Activated T-cell treated with anti-CD3 and anti-CD28 coated beads, Interleukin-2, amount 50 U/mL, for 24 hours (primary cell): ENCODE measurements around the gene FSTL3.
"Not testable (repeated sequence)": the region's sequence is repeated elsewhere in the genome, so short reads cannot be mapped to it uniquely, and the experiment has no call there.

Experiments used
- DNase-seq: peaks from one replicate; pipeline ENCODE4 v3.0.0-alpha.2; 2020
- H3K27ac Mint-ChIP-seq: 2 replicates; pipeline ENCODE4 v1.8.0; 2020; ENCODE audit warnings: mild to moderate bottlenecking, mixed read lengths
- H3K27me3 Mint-ChIP-seq: 2 replicates; pipeline ENCODE4 v1.8.0; 2020; ENCODE audit warnings: mixed read lengths
- H3K36me3 Mint-ChIP-seq: 2 replicates; pipeline ENCODE4 v1.8.0; 2020; ENCODE audit warnings: low read depth, mixed read lengths
- H3K4me1 Mint-ChIP-seq: 2 replicates; pipeline ENCODE4 v1.8.0; 2020; ENCODE audit warnings: low read depth, mixed read lengths
- H3K4me3 Mint-ChIP-seq: 2 replicates; pipeline ENCODE4 v1.8.0; 2020; ENCODE audit warnings: mild to moderate bottlenecking, moderate library complexity, mixed read lengths
- H3K9me3 Mint-ChIP-seq: 2 replicates; pipeline ENCODE4 v1.8.0; 2020; ENCODE audit warnings: mixed read lengths

Gene FSTL3

DNA sequence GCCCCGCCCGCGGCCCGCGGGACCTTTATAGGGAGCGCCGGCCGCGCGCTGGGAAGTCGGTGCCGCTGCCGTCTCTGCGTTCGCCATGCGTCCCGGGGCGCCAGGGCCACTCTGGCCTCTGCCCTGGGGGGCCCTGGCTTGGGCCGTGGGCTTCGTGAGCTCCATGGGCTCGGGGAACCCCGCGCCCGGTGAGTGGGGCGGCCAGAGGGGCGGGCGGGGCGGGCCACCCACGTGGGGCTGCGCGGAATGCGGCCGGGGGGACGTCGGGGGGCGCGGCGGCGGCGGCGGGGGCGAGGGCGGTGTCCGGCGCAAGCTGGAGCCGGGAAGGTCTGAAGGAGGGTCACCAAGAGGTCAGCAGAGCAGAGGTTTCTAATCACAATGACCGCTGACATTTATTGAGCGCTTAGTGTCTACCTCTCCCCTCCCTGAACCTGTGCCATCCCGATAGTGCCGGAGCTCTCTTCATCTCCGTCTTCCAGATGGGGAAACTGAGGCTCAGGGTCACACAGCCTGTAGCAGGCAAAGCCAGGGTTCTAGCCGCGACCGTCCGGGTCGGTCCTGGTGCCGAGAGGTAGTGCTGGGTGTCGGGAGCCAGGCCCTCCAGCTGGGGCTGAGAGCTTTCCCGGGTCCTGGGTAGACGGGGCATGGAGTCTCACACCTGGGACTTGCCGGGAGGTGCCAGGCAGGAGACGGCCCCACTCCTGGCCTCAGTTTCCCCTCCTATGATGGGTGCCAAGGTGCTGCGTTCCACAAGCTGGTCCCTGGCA lies at the start of gene FSTL3:
FSTL3 (plus strand) TSS at position 54 of the 767 bp plus-strand sequence; CDS start at position 86, 32 bp downstream.
- Mint-ChIP-seq H3K4me1 (peaks cover 16% of the 10 kb centered on the region), H3K27me3 (peaks cover 32% of the 10 kb centered on the region), H3K36me3 (no peaks in the 10 kb centered on the region), H3K9me3 (no peaks in the 10 kb centered on the region), H3K27ac (peak within 1 kb of the TSS; percentile 7), H3K4me3 (no peak within 1 kb of the TSS)
- no peak for DNase-seq

DNA sequence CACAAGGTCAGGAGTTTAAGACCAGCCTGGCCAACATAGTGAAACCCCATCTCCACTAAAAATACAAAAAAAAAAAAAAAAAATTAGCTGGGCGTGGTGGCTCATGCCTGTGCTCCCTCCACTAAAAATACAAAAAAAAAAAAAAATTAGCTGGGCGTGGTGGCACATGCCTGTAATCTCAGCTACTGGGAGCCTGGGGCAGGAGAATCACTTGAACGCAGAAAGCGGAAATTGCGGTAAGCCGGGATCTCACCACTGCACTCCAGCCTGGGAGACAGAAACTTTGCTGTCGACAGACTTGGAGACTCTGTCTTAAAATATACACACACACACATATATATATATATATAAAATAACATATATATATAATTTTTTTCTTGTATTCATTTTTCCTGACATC lies 49.6 kb upstream of the FSTL3 start:
- H3K27ac Mint-ChIP-seq, DNase-seq, H3K27me3 Mint-ChIP-seq, H3K4me3 Mint-ChIP-seq, H3K9me3 Mint-ChIP-seq: not testable (repeated sequence)
- peaks cover 17% of the 10 kb centered on the region for H3K4me1 Mint-ChIP-seq
- H3K36me3 Mint-ChIP-seq, result peaks cover 78% of the 10 kb centered on the region

DNA sequence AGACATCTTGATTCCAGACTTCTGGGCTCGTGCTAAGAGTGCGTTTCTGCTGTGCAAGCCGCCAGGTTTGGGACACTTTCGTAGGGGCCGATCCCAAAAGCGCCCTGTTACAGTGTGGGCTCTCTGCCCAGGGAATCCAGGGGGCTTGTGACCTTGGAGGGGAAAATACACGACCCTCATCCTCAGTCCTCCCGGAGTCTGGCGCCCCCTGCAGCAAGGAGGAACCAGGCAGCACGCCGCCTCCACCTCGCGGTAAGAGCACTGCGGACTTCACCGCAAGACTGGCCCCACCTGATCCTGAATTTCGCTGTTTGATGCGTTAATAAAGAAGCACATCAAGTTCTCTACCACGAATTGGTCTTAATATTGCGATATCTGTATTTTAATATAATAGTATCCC lies 48.0 kb upstream of the FSTL3 start:
- H3K36me3 Mint-ChIP-seq, result peaks cover 85% of the 10 kb centered on the region
- no peak for DNase-seq
- H3K4me1 Mint-ChIP-seq, result peaks cover 28% of the 10 kb centered on the region
- H3K27ac Mint-ChIP-seq, result no peak overlapping the region
- no peaks in the 10 kb centered on the region for H3K27me3 Mint-ChIP-seq
- no peak overlapping the region for H3K4me3 Mint-ChIP-seq
- H3K9me3 Mint-ChIP-seq, result no peaks in the 10 kb centered on the region

DNA sequence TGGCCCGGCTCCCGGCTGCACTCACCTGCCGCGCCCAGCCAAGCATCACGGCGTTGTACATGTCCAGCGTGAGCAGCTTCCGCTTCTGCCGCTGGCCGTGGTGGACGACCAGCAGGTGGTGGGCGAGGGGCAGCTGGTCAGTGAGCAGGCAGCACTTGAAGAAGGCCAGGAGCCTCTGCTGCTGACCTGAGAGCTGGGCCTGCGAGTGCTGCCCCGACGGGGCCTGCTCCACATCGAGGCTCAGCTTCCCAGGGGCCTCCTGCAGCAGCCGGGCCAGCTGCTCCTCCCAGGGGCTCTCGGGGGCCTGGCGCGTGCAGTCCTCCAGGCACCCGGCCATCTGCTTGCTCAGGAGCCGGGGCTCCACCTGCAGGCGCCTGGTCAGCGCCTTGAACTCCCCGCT lies 46.7 kb upstream of the FSTL3 start:
- peaks cover 37% of the 10 kb centered on the region for H3K4me1 Mint-ChIP-seq
- not testable (repeated sequence) for H3K27ac Mint-ChIP-seq, H3K4me3 Mint-ChIP-seq

DNA sequence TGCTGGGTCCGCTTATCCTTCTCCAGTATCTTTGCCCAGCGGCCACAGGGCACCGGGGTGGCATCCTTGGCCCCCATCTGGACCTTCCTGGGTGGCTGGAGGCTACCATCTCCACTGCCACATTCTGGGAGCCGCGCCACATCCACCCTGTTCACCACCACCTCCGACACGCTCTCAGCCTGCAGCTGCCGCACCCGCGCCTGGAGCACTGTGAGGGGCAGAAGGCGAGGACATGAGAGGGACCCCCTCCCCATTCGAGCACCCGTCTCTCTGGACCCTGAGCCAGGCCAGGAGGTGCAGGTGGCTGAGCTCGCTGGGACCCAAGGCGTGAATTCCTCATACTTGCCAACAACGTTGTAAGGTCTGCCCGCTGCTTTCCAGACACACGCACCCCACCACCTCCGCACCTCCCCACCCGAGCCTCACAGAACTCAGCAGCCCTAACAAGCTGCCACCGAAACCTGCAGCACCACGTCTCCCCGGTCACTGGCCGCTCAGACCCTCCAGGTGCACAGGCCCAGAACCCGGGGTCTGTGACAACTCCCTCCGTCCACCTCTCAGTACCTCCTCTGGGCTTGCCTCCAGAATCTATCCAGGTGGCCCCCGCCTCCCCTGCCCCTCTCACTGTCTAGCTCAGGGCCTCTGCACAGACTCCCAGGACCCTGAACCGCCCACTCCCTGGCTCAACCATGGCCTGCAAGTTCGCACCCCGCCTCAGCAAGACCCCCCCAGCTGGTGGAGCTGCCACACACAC lies 46.1 kb upstream of the FSTL3 start:
- Mint-ChIP-seq H3K4me3 (peak overlapping the region; percentile 97), H3K4me1 (peaks cover 37% of the 10 kb centered on the region), H3K9me3 (no peaks in the 10 kb centered on the region), H3K27me3 (no peaks in the 10 kb centered on the region), H3K36me3 (peaks cover 70% of the 10 kb centered on the region), H3K27ac (no peak overlapping the region)
- DNase-seq, result no peak

More for the DNA sequence above, 46.7 kb upstream of the FSTL3 start:
- peaks cover 75% of the 10 kb centered on the region for H3K36me3 Mint-ChIP-seq
- H3K27me3 Mint-ChIP-seq, DNase-seq, H3K9me3 Mint-ChIP-seq: not testable (repeated sequence)

DNA sequence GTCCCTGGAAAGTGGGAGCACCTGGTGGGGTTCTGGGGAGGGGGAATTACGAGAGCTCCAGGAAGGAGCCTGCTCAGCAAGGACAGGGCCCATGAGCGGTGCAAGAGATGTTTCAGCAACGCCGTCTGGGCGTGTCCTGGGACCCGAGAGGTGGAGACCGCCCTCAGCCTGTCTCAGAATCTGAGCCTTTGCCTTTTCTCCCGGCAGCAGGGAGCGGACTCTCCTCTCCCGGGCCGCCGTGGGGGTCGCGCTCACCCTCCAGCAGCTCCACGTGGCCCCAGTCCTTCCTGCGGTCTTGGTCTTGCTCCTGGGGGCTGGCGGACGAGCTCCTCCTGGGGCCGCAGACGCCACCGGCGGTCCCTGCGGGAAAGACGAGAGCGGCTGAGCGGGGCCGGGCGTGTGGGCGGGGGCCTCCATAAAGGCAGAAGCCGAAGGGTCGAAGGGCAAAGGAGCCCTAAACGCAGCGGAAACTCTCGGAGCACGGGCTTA lies 43.6 kb upstream of the FSTL3 start:
- peaks cover 51% of the 10 kb centered on the region for H3K36me3 Mint-ChIP-seq
- peak; percentile 74 for DNase-seq
- peak overlapping the region; percentile 96 for H3K27ac Mint-ChIP-seq
- H3K9me3 Mint-ChIP-seq, result no peaks in the 10 kb centered on the region
- H3K4me3 Mint-ChIP-seq, result peak overlapping the region; percentile 97
- H3K4me1 Mint-ChIP-seq, result peaks cover 37% of the 10 kb centered on the region
- H3K27me3 Mint-ChIP-seq, result no peaks in the 10 kb centered on the region

DNA sequence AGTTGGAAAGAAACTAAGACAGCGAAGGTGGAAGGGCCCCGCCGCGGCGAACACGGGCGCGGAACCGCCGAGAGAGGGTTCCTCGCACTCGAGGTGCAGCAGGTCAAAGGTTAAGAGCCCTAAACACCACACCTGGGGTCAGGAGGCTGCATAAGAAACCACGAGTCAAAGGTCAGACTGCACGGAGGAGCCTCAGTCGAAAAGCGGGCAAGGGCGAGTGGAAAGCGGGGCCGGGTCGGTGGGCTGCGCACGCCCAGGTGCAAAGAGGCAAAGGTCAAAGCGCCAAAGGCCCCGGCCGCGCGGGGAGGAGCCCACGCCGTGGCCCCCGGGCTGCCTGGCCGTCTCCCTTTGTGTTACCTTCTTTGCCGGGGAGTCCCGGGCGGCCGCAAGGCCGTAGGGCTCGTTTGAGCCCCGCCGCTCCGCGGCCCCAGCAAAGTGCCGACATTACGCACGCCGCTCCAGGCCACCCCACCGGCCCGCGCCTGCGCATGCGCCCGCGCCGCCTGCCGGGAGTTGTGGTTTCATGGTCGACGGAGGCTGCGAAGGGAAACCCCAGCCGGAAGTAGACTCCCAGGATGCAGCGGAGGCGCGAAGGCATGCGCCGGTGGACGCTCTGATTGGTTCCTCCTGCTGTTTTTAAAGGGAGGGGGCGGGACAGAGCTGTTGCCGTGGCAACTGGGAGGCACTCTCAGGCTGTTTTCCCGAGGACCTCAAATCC lies 43.0 kb upstream of the FSTL3 start, which contains the start of gene POLRMT:
POLRMT (minus strand) TSS at position 470 of the 718 bp plus-strand sequence; CDS start at position 445, 25 bp downstream.
- Mint-ChIP-seq H3K27me3 (no peaks in the 10 kb centered on the region), H3K4me1 (peaks cover 38% of the 10 kb centered on the region), H3K36me3 (peaks cover 46% of the 10 kb centered on the region), H3K4me3 (peak within 1 kb of the TSS; percentile 97), H3K9me3 (no peaks in the 10 kb centered on the region), H3K27ac (peak within 1 kb of the TSS; percentile 96)
- DNase-seq, result peak; percentile 96

DNA sequence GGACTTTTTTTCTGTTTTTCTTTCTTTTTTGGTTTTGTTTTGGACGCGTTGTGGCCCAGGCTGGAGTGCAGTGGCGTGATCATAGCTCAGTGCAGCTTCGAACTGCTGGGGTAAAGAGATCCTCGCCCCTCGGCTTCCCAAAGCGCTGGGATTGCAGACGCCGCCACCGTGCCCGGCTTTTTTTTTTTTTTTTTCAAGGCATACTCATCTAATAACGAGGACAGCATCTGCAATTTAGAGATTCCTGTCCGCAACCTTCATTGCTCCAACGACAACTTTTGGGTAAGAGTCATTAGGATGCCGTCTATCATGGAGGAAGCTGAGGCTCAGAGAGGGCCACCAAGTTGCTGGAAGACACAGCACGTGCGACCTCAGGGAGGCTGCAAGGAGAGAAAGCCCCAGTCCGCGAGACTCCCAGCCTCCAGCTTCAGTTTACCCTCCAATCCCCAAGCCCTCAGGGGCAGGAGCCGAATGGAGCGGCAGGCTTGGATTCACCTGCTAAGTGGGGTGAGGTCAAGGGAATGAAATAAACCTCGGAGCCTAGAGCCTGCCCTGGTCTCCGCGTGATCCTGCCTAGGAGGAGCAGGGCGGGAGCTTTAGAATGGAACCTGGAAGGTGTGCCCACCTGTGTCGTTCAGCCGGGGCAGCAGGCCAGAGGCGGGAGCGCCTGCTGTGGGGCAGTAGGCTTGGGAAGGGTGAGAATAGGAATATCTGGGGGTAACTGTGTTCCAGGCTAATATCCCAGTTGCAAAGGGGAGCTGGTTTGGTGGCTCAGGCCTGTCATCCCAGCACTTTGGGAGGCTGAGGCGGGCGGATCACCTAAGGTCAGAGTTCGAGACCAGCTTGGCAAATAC lies 42.2 kb upstream of the FSTL3 start:
- DNase-seq, result no peak
- peak overlapping the region; percentile 96 for H3K27ac Mint-ChIP-seq

DNA sequence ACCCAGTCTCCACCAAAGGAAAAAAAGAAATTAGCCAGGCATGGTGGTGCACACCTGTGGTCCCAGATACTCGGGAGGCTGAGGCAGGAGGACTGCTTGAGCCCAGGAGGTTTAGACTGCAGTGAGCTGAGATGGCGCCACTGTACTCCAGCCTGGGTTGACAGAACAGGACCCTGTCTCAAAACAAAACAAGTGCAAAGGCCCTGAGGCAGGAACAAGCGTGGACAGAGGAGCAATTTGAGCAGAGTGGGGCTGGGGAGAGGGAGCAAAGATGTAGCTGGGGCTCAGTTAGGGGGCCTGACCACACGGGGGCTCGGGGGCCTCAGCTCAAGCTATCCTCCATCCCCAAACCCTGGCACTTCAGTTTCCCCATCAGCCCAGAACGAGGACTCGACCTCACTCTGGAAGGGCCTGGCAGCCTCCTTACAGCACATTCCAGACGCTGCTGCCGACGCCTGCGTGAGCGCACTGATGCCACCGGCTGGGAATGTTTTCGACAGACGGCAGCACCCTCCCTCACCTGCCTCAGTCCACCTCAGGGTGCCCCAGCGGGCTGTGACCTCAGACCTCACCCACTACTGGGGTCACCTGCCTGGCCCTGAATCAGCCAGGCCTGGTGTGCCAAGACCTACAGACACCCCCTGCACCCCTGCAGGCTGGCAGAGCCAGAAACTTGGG lies 41.1 kb upstream of the FSTL3 start:
- H3K4me3 Mint-ChIP-seq, result no peak overlapping the region
- no peak for DNase-seq
- H3K36me3 Mint-ChIP-seq, result peaks cover 30% of the 10 kb centered on the region
- no peaks in the 10 kb centered on the region for H3K27me3 Mint-ChIP-seq
- H3K4me1 Mint-ChIP-seq, result peaks cover 36% of the 10 kb centered on the region
- no peak overlapping the region for H3K27ac Mint-ChIP-seq
- H3K9me3 Mint-ChIP-seq, result no peaks in the 10 kb centered on the region

More for the DNA sequence above, 42.2 kb upstream of the FSTL3 start:
- peaks cover 36% of the 10 kb centered on the region for H3K4me1 Mint-ChIP-seq
- H3K4me3 Mint-ChIP-seq, result peak overlapping the region; percentile 97
- no peaks in the 10 kb centered on the region for H3K27me3 Mint-ChIP-seq
- no peaks in the 10 kb centered on the region for H3K9me3 Mint-ChIP-seq
- peaks cover 38% of the 10 kb centered on the region for H3K36me3 Mint-ChIP-seq

DNA sequence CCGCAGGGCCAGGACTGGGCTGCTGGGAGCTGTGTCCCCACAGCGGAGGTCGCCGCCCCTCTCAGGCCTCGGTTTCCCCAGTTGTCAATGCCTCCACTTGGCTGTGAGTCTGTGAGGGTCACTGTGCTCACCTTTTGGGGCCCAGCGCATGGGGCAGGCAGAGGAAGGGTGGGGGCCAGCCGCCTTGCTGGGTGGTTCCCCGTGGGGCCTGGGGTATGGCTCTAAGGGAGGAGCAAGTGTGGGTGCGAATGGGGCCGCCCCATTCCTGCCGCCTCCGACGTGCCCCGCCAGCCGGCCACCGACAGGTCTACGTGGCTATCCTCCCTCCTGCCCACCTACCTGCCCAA lies 37.3 kb upstream of the FSTL3 start:
- peak overlapping the region; percentile 76 for H3K4me3 Mint-ChIP-seq
- no peak overlapping the region for H3K27ac Mint-ChIP-seq
- H3K27me3 Mint-ChIP-seq, result no peaks in the 10 kb centered on the region
- DNase-seq, result no peak
- peaks cover 13% of the 10 kb centered on the region for H3K4me1 Mint-ChIP-seq
- no peaks in the 10 kb centered on the region for H3K9me3 Mint-ChIP-seq
- H3K36me3 Mint-ChIP-seq, result peaks cover 7% of the 10 kb centered on the region

DNA sequence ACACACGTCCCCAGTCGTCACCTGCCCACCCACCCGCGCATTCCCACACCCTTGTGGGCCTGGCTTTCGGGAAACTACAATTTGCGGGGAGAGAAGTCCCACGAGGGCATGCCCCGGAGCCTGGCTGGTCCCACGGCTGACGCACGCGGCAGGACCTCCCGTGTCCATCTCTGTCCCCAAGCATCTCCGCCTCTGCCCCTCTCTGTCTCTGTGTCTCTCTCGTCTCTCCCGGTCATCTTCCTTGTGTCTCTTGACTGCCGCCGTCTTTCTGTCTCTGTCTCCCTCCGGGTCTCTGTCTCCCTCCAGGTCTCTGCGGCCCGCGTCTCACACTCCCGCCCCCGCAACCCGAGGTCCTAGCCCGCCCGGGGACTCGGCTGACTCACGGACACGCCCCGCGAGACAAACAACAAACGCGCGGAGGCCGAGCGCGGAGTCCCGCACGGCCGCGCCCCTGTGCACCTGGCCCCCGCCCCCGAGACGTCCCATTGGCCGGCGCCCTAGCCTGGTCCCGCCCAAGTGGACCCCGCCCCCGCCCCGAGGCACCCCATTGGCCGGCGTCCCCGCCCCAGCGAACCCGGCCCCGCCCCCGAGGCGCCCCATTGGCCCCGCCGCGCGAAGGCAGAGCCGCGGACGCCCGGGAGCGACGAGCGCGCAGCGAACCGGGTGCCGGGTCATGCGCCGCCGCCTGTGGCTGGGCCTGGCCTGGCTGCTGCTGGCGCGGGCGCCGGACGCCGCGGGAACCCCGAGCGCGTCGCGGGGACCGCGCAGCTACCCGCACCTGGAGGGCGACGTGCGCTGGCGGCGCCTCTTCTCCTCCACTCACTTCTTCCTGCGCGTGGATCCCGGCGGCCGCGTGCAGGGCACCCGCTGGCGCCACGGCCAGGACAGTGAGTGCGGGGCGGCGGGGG lies 36.7 kb upstream of the FSTL3 start, which contains the start of gene FGF22:
FGF22 (plus strand) TSS at position 627 of the 908 bp plus-strand sequence; CDS start at position 674, 47 bp downstream.
- peak; percentile 98 for DNase-seq
- no peaks in the 10 kb centered on the region for H3K27me3 Mint-ChIP-seq
- H3K9me3 Mint-ChIP-seq, result no peaks in the 10 kb centered on the region
- H3K27ac Mint-ChIP-seq, result peak within 1 kb of the TSS; percentile 89
- H3K36me3 Mint-ChIP-seq, result peaks cover 10% of the 10 kb centered on the region
- H3K4me3 Mint-ChIP-seq, result peak within 1 kb of the TSS; percentile 76
- peaks cover 9% of the 10 kb centered on the region for H3K4me1 Mint-ChIP-seq

DNA sequence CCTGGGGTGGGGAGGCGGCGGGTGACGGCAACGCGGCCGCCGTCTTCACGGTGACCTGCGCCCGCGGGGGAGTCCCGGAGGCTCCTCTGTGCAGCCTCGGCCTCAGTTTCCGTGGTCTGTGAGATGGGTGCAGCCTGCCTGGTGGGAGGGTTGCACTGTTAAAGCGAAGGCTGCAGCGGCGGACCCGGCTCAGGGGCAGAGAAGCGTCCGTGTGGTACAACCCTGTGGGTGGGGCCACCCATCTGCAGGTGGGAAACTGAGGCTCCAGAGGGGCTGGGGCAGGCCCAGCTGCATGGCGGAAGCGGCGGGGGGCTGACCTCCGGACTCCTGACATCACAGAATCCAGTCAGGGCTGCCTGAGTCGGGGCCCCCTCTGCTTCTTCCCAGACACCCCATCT lies 36.0 kb upstream of the FSTL3 start:
- peaks cover 9% of the 10 kb centered on the region for H3K4me1 Mint-ChIP-seq
- no peak overlapping the region for H3K27ac Mint-ChIP-seq

More for the DNA sequence above, 36.0 kb upstream of the FSTL3 start:
- no peaks in the 10 kb centered on the region for H3K27me3 Mint-ChIP-seq
- H3K36me3 Mint-ChIP-seq, result peaks cover 17% of the 10 kb centered on the region
- no peak for DNase-seq
- H3K9me3 Mint-ChIP-seq, result no peaks in the 10 kb centered on the region
- no peak overlapping the region for H3K4me3 Mint-ChIP-seq
